Measurements from ENCODE around the gene RGS10.

The RGS10 gene

DNA sequence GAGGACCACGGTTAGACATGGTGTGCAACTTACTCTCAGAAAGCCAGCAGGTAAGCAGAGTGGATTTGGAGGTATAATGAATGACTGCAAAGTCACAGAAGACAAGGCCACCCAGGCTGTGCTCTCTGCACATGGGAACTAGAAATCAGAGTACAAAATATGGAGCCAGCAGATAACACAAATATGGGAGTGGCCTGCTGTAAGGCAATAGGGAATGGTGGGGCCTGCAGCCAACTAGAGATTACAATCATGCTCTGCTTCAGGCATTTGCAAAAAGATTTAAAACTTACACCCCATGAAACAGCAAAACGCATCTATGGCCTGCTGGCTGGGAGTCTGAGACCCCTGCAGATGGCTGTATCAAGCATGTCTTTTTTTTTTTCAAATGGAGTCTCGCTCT lies 47.0 kb downstream of the RGS10 start:
- no peak for ATAC-seq

- ATAC-seq, result no peak
Measured at GRCh38 chr10:119495021-119495505, 47.5 kb downstream of the RGS10 start.

DNA sequence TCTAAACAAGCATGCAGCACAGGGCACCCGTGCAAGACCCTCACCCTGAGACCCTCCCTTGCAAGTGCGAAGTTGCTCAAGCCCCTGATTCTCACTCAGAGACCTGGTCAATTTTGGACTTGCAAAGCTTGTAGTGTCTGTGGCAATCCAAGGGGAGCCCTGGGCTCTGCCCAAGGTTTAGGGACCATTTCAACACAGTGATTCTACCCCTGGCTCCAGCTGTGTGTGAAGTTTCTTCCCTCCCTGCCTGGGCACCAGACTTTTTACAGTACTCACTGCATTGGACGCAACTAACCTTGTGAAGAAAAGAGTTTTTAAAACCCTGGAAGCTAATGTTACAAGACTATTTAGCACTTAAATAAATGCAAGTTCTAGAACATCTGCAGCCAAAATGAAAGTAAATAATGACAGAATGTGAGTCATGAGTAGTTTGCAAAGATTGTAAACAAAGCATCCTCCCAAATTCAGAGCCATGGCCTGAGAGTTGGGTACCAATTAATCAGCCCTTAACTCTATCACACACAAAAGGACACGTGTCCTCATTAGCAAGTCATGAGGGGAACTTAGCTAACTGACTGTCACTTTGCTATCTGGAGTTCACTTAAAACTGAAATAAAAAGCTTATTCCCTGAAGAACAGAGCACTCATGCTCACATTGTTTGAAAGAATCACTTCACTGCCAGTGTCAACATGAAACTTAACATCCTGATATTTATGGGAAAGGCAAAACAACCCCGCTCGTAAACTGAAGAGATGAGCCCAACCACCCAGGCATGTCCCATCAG lies 48.1 kb downstream of the RGS10 start:
- ATAC-seq, result peak; percentile 37 to 54

- no peak for ATAC-seq
Measured at GRCh38 chr10:119493155-119493554, 49.4 kb downstream of the RGS10 start.

- no peak for ATAC-seq
Measured at GRCh38 chr10:119491966-119492757, 50.4 kb downstream of the RGS10 start.

DNA sequence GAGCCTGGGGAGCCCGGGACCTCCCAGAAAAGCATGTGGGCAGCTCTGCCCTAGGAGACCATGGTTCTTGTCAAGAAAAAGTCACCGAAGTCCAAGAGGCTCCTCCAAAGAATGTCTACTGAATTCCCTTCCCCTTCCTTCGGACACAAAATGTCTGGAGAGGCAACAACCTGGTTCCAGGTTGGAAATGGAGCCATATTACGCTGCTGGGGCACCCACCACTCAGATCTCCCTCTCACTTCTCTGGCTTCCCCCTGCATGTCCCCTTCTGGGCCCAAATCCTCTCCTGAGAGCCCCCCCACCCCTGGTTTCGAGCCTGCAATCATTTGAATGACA lies 52.6 kb downstream of the RGS10 start:
- no peak for ATAC-seq

GRCh38 chr10:119488675-119489074 lies 53.8 kb downstream of the RGS10 start:
- no peak for ATAC-seq

GRCh38 chr10:119483839-119484238 lies 58.7 kb downstream of the RGS10 start:
- ATAC-seq, result no peak

DNA sequence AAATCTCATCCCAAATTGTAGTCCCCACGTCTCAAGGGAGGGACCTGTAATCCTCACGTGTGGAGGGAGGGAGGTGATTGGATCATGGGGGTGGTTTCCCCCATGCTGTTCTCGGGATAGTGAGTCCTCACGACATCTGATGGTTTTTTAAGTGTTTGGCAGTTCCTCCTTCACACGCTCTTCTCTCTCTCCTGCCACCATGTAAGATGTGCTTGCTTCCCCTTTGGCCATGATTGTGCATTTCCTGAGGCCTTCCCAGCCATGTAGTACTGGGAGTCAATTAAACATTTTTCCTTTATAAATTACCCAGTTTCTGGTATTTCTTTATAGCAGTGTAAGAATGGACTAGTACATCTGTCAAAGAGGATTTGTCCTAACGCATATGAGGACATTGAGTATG lies 59.5 kb downstream of the RGS10 start:
- no peak for ATAC-seq

DNA sequence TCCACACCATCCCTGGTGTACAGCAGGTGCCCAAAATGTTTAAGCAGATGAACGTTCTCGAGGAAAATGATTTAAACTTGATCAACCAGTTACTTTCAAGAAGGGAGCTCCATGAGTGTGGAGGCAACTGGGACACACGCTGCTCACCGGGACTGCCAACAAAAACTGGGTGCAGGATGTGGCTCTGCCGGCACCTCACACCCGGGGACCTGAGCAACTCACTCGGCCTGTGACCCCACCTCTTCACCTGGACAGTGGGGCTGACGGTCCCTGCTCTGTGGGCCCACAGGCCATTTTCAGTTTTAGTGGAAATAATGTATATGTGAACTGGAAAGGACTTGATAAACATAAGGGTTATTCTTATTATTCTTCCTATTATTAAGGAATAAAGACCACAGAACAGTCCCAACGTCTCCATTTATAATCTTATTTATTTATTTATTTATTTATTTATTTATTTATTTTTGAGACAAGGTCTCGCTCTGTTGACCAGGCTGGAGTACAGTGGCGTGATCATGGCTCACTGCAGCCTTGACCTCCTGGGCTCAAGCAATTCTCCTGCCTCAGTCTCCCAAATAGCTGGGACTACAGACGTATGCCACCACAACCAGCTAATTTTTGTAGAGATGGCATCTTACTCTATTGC lies 60.6 kb downstream of the RGS10 start:
- ATAC-seq, result no peak

GRCh38 chr10:119480667-119481066 lies 61.9 kb downstream of the RGS10 start:
- no peak for ATAC-seq

GRCh38 chr10:119479532-119479931 lies 63.0 kb downstream of the RGS10 start:
- no peak for ATAC-seq

DNA sequence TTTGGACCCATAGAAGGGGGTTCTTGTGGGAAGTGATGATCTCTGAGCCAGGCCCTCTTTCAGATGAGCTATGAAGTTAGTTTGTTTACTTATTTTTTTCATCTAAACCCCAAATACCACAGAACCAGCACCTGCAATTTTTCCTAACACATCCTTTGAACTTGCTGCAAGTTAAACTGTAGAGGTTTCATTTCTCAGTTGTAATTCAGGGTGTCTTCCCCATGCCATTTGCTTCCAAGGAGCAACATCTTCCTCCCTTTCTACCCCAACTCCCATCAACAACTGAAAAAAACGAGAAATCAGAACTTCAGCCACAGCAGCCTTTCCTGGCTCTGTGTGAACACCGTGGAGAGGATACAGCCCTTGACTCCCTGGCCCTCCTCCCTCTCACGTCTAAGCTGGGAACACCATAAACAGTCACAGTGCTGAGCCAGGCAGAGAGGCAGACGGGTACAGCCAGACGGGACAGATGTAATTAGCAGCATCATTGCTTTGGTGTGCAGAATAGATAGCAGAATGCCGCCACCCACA lies 63.6 kb downstream of the RGS10 start:
- no peak for ATAC-seq

- peak; percentile 56 to 85 for ATAC-seq
Measured at GRCh38 chr10:119478111-119478802, 64.3 kb downstream of the RGS10 start.

DNA sequence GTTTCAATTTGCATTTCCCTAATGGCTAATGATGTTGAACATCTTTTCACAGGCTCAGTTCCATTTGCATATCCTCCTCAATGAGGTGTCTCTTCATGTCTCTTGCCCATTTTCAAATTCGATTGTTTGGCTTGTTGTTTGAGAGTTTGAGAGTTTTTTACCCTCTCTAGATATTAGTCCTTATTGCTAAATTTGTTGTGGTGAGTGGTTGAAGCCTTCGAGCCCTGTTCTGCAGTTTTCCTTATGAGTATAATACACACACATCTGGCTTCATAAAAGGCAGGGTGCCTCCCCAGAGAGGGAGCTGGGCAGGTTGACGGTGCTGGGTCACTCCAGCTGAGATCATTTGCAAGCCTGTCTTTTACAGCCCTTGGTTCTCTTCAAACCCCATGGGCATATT lies 65.1 kb downstream of the RGS10 start:
- ATAC-seq, result peak in 1 of 2 donors; percentile 56

GRCh38 chr10:119474606-119475005 lies 67.9 kb downstream of the RGS10 start:
- no peak for ATAC-seq

DNA sequence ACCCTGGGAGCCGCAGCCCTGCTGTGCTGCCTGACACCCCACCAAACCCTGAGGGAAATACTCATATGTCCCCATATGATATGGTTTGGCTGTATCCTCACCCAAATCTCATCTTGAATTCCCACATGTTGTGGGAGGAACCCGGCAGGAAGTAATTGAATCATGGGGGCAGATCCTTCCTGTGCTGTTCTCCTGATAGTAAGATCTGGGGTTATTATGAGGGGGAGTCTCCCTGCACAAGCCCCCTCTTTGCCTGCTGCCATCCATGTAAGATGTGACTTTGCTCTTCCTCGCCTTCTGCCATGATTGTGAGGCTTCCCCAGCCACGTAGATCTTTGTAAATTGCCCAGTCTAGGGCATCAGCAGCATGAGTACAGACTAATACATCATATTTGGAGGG lies 68.7 kb downstream of the RGS10 start:
- ATAC-seq, result no peak

DNA sequence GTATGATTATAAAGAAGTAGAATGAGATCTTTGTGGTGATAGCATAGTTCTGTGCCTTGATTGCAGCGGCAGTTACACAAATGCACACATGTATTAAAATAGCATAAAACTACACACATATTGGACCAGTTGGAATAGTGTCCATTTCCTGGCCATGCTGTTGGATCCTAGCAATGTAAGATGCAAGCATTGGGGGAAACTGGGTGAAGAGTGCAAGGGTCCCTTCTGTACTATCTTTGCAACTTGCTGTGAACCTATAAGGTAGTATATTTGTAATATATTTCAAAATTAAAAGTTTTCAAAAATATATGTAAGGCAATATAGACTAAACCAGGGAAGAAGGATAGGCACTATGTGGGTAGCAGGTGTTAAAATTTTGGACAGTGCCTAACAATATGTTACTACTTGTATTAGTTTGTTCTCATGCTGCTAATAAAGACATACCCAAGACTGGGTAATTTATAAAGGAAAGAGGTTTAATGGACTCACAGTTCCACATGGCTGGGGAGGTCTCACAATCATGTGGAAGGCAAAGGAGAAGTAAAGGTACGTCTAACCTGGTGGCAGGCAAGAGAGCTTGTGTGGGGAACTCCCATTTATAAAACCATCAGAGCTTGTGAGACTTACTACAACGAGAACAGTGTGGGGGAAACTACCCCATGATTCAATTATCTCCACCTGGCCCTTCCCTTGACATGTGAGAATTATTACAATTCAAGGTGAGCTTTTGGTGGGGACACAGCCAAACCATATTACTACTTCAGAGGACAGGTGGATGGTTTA lies 71.4 kb downstream of the RGS10 start:
- no peak for ATAC-seq

DNA sequence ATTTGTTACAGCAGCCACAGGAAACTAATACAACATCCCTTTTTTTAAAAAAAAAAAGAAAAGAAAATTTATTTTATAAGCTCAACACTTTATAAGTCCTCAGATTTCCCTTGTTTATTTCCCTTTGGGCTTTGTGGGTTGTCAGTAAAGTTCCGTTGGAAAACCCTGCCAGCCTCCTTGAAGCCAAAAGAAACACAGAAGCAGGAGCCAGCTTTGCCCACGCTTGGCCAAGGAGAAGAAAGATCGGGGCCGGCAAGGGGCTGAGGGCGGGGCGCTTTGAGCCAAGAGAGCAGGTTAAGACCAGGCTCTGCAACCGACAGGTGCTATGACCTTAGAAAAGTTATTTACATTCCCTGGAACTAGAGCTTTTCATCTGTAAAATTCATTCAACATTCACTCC lies 72.7 kb downstream of the RGS10 start:
- no peak for ATAC-seq

- no peak for ATAC-seq
Measured at GRCh38 chr10:119469325-119469707, 73.2 kb downstream of the RGS10 start.

DNA sequence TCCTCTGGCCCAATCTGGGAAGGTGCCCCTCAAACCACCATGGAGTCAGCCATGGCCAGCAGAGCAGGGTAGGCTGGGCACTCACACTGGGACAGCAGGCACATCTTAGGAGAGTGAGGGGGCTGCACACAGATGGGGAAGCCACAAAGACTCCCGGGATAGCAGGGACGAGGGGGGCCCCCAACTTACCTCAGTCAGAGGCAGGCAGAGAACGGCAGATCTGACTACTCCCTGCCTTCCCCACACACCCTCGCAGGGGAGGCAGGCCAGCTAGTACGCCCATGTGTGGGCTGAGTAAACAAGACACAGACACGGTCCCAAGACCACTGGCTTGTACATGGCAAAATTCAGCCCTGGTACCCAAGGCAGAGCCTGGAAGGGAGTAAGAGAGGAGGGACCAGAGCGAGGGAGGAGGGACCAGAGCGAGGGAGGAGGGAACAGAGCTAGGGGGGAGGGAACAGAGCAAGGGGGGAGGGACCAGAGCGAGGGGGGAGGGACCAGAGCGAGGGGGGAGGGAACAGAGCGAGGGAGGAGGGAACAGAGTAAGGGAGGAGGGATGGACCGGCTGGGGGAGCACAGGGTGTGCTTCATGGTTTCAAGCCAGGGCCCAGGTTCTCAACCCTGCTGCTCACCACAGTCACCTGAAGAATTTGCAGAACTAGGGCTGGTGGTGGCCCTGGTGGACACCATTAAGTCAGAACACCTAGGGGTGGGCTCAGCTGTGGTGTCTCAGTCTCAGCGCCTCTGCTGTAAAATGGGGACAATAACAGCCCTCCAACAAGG lies 73.8 kb downstream of the RGS10 start:
- ATAC-seq, result no peak
